H1 (cell line): Measurements from ENCODE around the gene FBXL14. TPM values are rescaled to one million over a fixed set of nuclear protein-coding genes. Genes with fewer than 3 reads are reported as not detected.

Source experiments
- CTCF ChIA-PET: fragments of 300-600 bp; sonication (Branson Sonifier 250); formaldehyde crosslinking; loops from one replicate; lab custom pipeline; 2021; ENCODE audit not compliant: partially characterized antibody; lab: Charles Lee
- POLR2A ChIA-PET: fragments of 300-600 bp; sonication (Branson Sonifier 250); formaldehyde crosslinking; loops from one replicate; lab custom pipeline; 2021; ENCODE audit warnings: inconsistent platforms; ENCODE audit not compliant: partially characterized antibody; lab: Charles Lee
- DNase-seq, 2 experiments: peaks; one replicate each; pipeline versions ENCODE4 v3.0.0 to v3.0.0-alpha.2; 2010 to 2022; ENCODE audit warnings: low spot score in 2 of 2, low read depth in 1 of 2, mixed read lengths in 1 of 2
- FAIRE-seq: peaks from 2 replicates; lab custom pipeline; 2011; peaks lifted over from hg19 to GRCh38; lab: Jason Lieb, UNC
- H2AFZ ChIP-seq: 2 replicates; pipeline ENCODE4 v1.8.1; 2012; ENCODE audit warnings: low read length, inconsistent platforms
- H2AK5ac ChIP-seq: 2 replicates; pipeline ENCODE4 v1.6.1; 2013; ENCODE audit warnings: low read depth, low read length
- H2BK120ac ChIP-seq: replicated peaks from 2 replicates; pipeline ENCODE3; 2013; ENCODE audit warnings: low read depth, low read length, inconsistent platforms
- H2BK12ac ChIP-seq: 2 replicates; pipeline ENCODE4 v1.6.1; 2013; ENCODE audit warnings: low read depth, low read length
- H2BK15ac ChIP-seq: 2 replicates; pipeline ENCODE4 v1.6.1; 2013; ENCODE audit warnings: low read length
- H2BK20ac ChIP-seq: 2 replicates; pipeline ENCODE4 v1.6.1; 2013; ENCODE audit warnings: low read length
- H2BK5ac ChIP-seq: 2 replicates; pipeline ENCODE4 v1.6.1; 2013; ENCODE audit warnings: low read depth, low read length
- H3K14ac ChIP-seq: 2 replicates; pipeline ENCODE4 v1.6.1; 2013; ENCODE audit warnings: inconsistent platforms; ENCODE audit not compliant: insufficient read length
- H3K18ac ChIP-seq: 2 replicates; pipeline ENCODE4 v1.6.1; 2013; ENCODE audit warnings: low read length; ENCODE audit errors: extremely low read depth
- H3K23ac ChIP-seq: 2 replicates; pipeline ENCODE4 v1.6.1; 2013; ENCODE audit warnings: inconsistent platforms; ENCODE audit not compliant: insufficient read length
- H3K23me2 ChIP-seq: 2 replicates; pipeline ENCODE4 v1.6.1; 2013; ENCODE audit warnings: low read depth, low read length
- H3K27ac ChIP-seq: 2 replicates; pipeline ENCODE4 v1.6.1; 2011; ENCODE audit warnings: low read depth, low read length, inconsistent platforms
- H3K27me3 ChIP-seq, 4 experiments: replicated peaks in 1 of 4; 1 replicate in 1 of 4; 2 replicates in 3 of 4; pipeline versions ENCODE4 v1.6.1 to v1.8.1; 2011 to 2013; ENCODE audit warnings: low read length in 3 of 4, mild to moderate bottlenecking in 3 of 4, inconsistent platforms in 2 of 4, mixed read lengths in 2 of 4, moderate library complexity in 1 of 4; ENCODE audit not compliant: control insufficient read depth in 3 of 4, insufficient read depth in 3 of 4; ENCODE audit errors: extremely low read depth in 1 of 4
- H3K36me3 ChIP-seq, 4 experiments: 2 replicates each; pipeline versions ENCODE4 v1.6.1 to v1.8.1; 2011 to 2013; ENCODE audit warnings: mild to moderate bottlenecking in 4 of 4, low read length in 3 of 4, moderate library complexity in 2 of 4, control low read depth in 1 of 4, inconsistent platforms in 1 of 4; ENCODE audit not compliant: insufficient read depth in 4 of 4, control insufficient read depth in 2 of 4
- H3K4ac ChIP-seq: replicated peaks from 2 replicates; pipeline ENCODE3; 2013; ENCODE audit warnings: low read length, low read depth, mixed read lengths, inconsistent platforms; ENCODE audit not compliant: insufficient read length
- H3K4me1 ChIP-seq, 4 experiments: replicated peaks in 1 of 4; 1 replicate in 1 of 4; 2 replicates in 3 of 4; pipeline versions ENCODE4 v1.6.1 to v1.8.1; 2011 to 2013; ENCODE audit warnings: low read length in 3 of 4, inconsistent platforms in 2 of 4, mixed read lengths in 1 of 4; ENCODE audit not compliant: insufficient read depth in 4 of 4, control insufficient read depth in 3 of 4
- H3K4me2 ChIP-seq, 2 experiments: 2 replicates each; pipeline versions ENCODE4 v1.6.1 to v1.8.1; 2011 to 2013; ENCODE audit warnings: low read depth in 2 of 2, low read length in 2 of 2, control low read depth in 1 of 2, inconsistent platforms in 1 of 2, mild to moderate bottlenecking in 1 of 2; ENCODE audit not compliant: insufficient read depth in 1 of 2
- H3K4me3 ChIP-seq, 4 experiments: fragments of 200-600, 300-600 bp in 1 of 4; sonication (generic), shearing (Covaris generic), sonication (Bioruptor Twin) in 1 of 4; 2 replicates each; pipeline versions ENCODE4 v1.5.1 to v1.8.1; 2011 to 2016; ENCODE audit warnings: low read length in 4 of 4, low read depth in 3 of 4, control low read depth in 2 of 4, inconsistent platforms in 2 of 4, mild to moderate bottlenecking in 2 of 4, mixed read lengths in 1 of 4, moderate library complexity in 1 of 4; ENCODE audit not compliant: insufficient read depth in 2 of 4; ENCODE audit errors: extremely low read depth in 1 of 4
- H3K56ac ChIP-seq: replicated peaks from 2 replicates; pipeline ENCODE3; 2013; ENCODE audit warnings: low read depth, mild to moderate bottlenecking, mixed read lengths, low read length, inconsistent platforms; ENCODE audit not compliant: insufficient read length
- H3K79me1 ChIP-seq: 2 replicates; pipeline ENCODE4 v1.6.1; 2013; ENCODE audit warnings: low read depth, low read length, control low read depth
- H3K79me2 ChIP-seq, 2 experiments: 2 replicates each; pipeline versions ENCODE4 v1.6.1 to v1.8.1; 2012 to 2013; ENCODE audit warnings: low read length in 2 of 2, mild to moderate bottlenecking in 2 of 2, inconsistent platforms in 1 of 2; ENCODE audit not compliant: insufficient read depth in 2 of 2, control insufficient read depth in 1 of 2
- H3K9ac ChIP-seq, 4 experiments: replicated peaks in 1 of 4; 1 replicate in 1 of 4; 2 replicates in 3 of 4; pipeline versions ENCODE4 v1.6.1 to v1.8.1; 2011 to 2013; ENCODE audit warnings: low read depth in 3 of 4, low read length in 3 of 4, control low read depth in 2 of 4, mild to moderate bottlenecking in 2 of 4, moderate library complexity in 2 of 4, inconsistent platforms in 1 of 4; ENCODE audit errors: extremely low read depth in 1 of 4
- H3K9me3 ChIP-seq, 2 experiments: 2 replicates each; pipeline versions ENCODE4 v1.6.1 to v1.8.1; 2012 to 2013; ENCODE audit warnings: mild to moderate bottlenecking in 2 of 2, moderate library complexity in 2 of 2, control low read depth in 1 of 2, inconsistent platforms in 1 of 2, low read depth in 1 of 2, low read length in 1 of 2, mixed read lengths in 1 of 2; ENCODE audit not compliant: insufficient read depth in 2 of 2
- H4K20me1 ChIP-seq, 2 experiments: replicated peaks in 1 of 2; 2 replicates each; pipeline versions ENCODE3 to v1.8.1; 2011 to 2013; ENCODE audit warnings: inconsistent platforms in 2 of 2, low read length in 2 of 2, mild to moderate bottlenecking in 1 of 2; ENCODE audit not compliant: insufficient read depth in 2 of 2, control insufficient read depth in 1 of 2
- H4K5ac ChIP-seq: 2 replicates; pipeline ENCODE4 v1.6.1; 2013; ENCODE audit warnings: low read length, low read depth, mixed read lengths, inconsistent platforms; ENCODE audit not compliant: insufficient read length
- H4K8ac ChIP-seq: 2 replicates; pipeline ENCODE4 v1.8.0; 2013; ENCODE audit warnings: mild to moderate bottlenecking, moderate library complexity, low read length, inconsistent platforms; ENCODE audit not compliant: insufficient read depth; ENCODE audit errors: extremely low read depth
- H4K91ac ChIP-seq: replicated peaks from 2 replicates; pipeline ENCODE3; 2013; ENCODE audit warnings: low read length, mixed read lengths, inconsistent platforms; ENCODE audit not compliant: insufficient read length
- CHD2 ChIP-seq: IDR thresholded peaks from 2 replicates; pipeline ENCODE4 v1.6.1; 2012; ENCODE audit warnings: low read length, improper control_type of control experiment
- CREB1 ChIP-seq: IDR thresholded peaks from 2 replicates; pipeline ENCODE4 v1.6.1; 2012; ENCODE audit warnings: inconsistent platforms
- KDM1A ChIP-seq: fragments of 200-600, 300-600 bp; sonication (generic); IDR thresholded peaks from 2 replicates; pipeline ENCODE4 v1.7.1; 2016; ENCODE audit warnings: mild to moderate bottlenecking, low read length, borderline replicate concordance
- KDM5A ChIP-seq: fragments of 200-600 bp; IDR thresholded peaks from 2 replicates; pipeline ENCODE4 v1.7.1; 2012; ENCODE audit warnings: mild to moderate bottlenecking, low read length, inconsistent platforms, mixed read lengths
- PHF8 ChIP-seq: fragments of 200-600 bp; sonication (generic); conservative IDR thresholded peaks from 2 replicates; pipeline ENCODE4 v1.7.1; 2012; ENCODE audit warnings: low read depth, mild to moderate bottlenecking, inconsistent platforms, low read length, moderate library complexity
- SIN3A ChIP-seq, 2 experiments: IDR thresholded peaks in 1 of 2; conservative IDR thresholded peaks in 1 of 2; 2 replicates each; pipeline ENCODE4 v1.6.1; 2011 to 2012; ENCODE audit warnings: low read length in 2 of 2, improper control_type of control experiment in 1 of 2, low read depth in 1 of 2, mild to moderate bottlenecking in 1 of 2
- WGBS, 2 experiments: shearing (Covaris generic) in 1 of 2; methylation state at CpG; one replicate each; pipeline versions ENCODE4 v1.1.6 to v1.1.7; 2013 to 2015; ENCODE audit warnings: low lambda C conversion rate in 2 of 2, mixed read lengths in 2 of 2, inconsistent platforms in 1 of 2, low coverage in 1 of 2, missing lambda C conversion rate in 1 of 2; ENCODE audit not compliant: insufficient replicate concordance in 2 of 2, insufficient coverage in 1 of 2, insufficient read length in 1 of 2; ENCODE audit errors: extremely low coverage in 1 of 2, missing lambda C conversion rate in 1 of 2; 5-methylcytosine and 5-hydroxymethylcytosine counted together
- polyA plus RNA-seq, 7 experiments: library from polyadenylated mRNA; depleted of rRNA in 3 of 7; stranded (reverse) in 5 of 7; unstranded in 2 of 7; fragments of >200 nt in 5 of 7; fragments of 200-250 nt in 2 of 7; gene quantifications; 1 replicate in 5 of 7; 2 replicates in 1 of 7; 4 replicates in 1 of 7; pipeline versions ENCODE4 v1.2.1 to v1.2.3, GENCODE V29; 2011 to 2013; ENCODE audit warnings: missing spikeins in 2 of 7, mixed read lengths in 2 of 7
- total RNA-seq: library from RNA; stranded (reverse); fragmentation: NEBNext Ultra II Directional; extraction: Animal tissue kit (Norgen Biotek cat#: 25700); gene quantifications from 2 replicates; pipeline ENCODE4 v1.2.1, GENCODE V29; 2021

Gene FBXL14
- total and polyA plus RNA-seq, 2 of the 8 experiments (the other 6 are each of a cell fraction or from before 2014, with no cell fraction given): 5.5 to 9.6 TPM

DNA sequence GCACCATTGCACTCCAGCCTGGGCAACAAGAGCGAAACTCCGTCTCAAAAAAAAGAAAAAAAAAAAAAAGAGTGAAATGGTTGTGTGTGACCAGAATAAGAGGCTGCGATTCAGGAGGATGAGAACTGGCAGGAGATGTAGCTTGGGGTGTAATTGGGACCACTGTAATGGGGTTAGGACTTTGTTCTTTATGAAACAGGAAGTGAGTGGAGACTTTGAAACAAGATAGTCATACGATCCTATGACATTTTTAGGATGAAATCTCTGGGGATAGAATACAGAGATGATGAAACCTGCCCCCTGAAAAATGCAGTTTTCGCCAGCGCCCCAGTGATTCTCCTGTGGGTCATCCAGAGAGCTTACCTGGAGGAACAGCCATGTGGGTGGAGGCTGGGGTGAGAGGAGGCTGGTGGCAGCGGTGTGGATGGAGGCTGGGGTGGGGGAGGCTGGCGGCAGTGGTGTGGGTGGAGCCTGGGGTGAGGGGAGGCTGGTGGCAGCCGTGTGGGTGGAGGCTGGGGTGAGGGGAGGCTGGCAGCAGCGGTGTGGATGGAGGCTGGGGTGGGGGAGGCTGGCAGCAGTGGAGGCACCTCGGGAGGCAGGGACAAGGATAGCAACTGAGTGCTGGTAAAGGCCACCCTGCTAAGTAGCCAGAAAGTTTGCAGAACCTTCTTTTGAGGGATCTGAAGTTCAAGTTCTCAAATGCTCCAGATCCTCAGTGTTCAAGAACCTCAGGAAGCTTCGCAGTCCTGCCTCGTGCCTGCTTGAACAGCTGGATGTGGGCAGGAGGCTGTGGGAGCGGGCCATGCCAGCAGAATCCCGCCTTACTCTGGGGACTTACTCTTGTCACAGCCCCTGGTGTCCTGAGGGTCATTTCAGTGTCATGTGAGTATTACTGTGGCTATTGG, 20.2 kb downstream of the FBXL14 start:
- Histone ChIP-seq H3K23me2 (no peaks in the 10 kb centered on the region), H3K36me3 (no peaks in the 10 kb centered on the region), H3K4me1 (no peaks in the 10 kb centered on the region), H3K79me1 (no peaks in the 10 kb centered on the region), H3K14ac (no peak overlapping the region), H4K5ac (no peak overlapping the region), H2AFZ (no peak overlapping the region), H3K56ac (no peak overlapping the region), H2BK15ac (no peak overlapping the region), H3K4me2 (no peak overlapping the region), H3K4me3 (no peak overlapping the region), H2BK20ac (no peak overlapping the region), H3K27me3 (no peaks in the 10 kb centered on the region; a peak in 4 of 7 replicates), H2BK5ac (no peak overlapping the region), H3K9ac (no peak overlapping the region), H3K9me3 (no peaks in the 10 kb centered on the region), H3K23ac (no peak overlapping the region), H2BK120ac (no peak overlapping the region), H4K91ac (no peak overlapping the region), H4K20me1 (no peaks in the 10 kb centered on the region), H3K18ac (no peak overlapping the region), H2AK5ac (no peak overlapping the region), H3K4ac (no peak overlapping the region), H4K8ac (no peak overlapping the region), H3K79me2 (no peaks in the 10 kb centered on the region), H2BK12ac (no peak overlapping the region), H3K27ac (no peak overlapping the region)
- POLR2A ChIA-PET: interaction anchor here (0.7 kb wide), 1 partner anchor 199 kb away, joined by 3 read pairs; no protein-coding TSS in a partner anchor
- CTCF ChIA-PET: interaction anchor here (0.6 to 10.2 kb wide), 9 partner anchors 10 to 534 kb away, joined by 3 to 88 read pairs (median 4); no protein-coding TSS in a partner anchor
- no peak for TF ChIP-seq PHF8
- TF ChIP-seq CREB1: no peak
- TF ChIP-seq SIN3A (conservative IDR thresholded peaks at IDR 0.05 in 1 of 2, IDR thresholded peaks at IDR 0.05 in 1 of 2; ENCODE audit: low read depth in 1 of 2, low read length in 2 of 2): no peak
- TF ChIP-seq CHD2: no peak
- TF ChIP-seq KDM1A: no peak
- TF ChIP-seq KDM5A: no peak
- WGBS, 2 experiments: 82% methylated on average over 12 of the region's 15 CpGs; no CpG with 5 or more reads in 1 of the 2 experiments
- FAIRE-seq (no peak), DNase-seq (no peak)
